H9 (cell line): Measurements from ENCODE around the gene ABCB7. TPM values are rescaled to one million over a fixed set of nuclear protein-coding genes. Genes with fewer than 3 reads are reported as not detected.
"Not testable (repeated sequence)": the region's sequence is repeated elsewhere in the genome, so short reads cannot be mapped to it uniquely, and the experiment has no call there.

Experiments used
- DNase-seq: peaks from one replicate; pipeline ENCODE4 v3.0.0-alpha.2; 2017
- H2AFZ ChIP-seq: one replicate; pipeline ENCODE4 v1.6.1; 2013; ENCODE audit warnings: mild to moderate bottlenecking, low read length, control low read depth, moderate library complexity
- H2AK5ac ChIP-seq: 2 replicates; pipeline ENCODE4 v1.6.1; 2013; ENCODE audit warnings: low read length, control low read depth, mixed read lengths; ENCODE audit not compliant: insufficient read length
- H2BK120ac ChIP-seq: one replicate; pipeline ENCODE4 v1.6.1; 2013; ENCODE audit warnings: low read depth, mild to moderate bottlenecking, low read length, control low read depth, inconsistent platforms; ENCODE audit not compliant: poor library complexity, severe bottlenecking
- H2BK12ac ChIP-seq: 2 replicates; pipeline ENCODE4 v1.6.1; 2013; ENCODE audit warnings: low read length, control low read depth, mixed read lengths, low read depth; ENCODE audit not compliant: insufficient read length
- H2BK15ac ChIP-seq: 2 replicates; pipeline ENCODE4 v1.6.1; 2013; ENCODE audit warnings: low read depth, low read length, control low read depth
- H2BK20ac ChIP-seq: one replicate; pipeline ENCODE4 v1.6.1; 2013; ENCODE audit warnings: low read depth, mild to moderate bottlenecking, low read length, control low read depth, inconsistent platforms; ENCODE audit not compliant: poor library complexity, severe bottlenecking
- H2BK5ac ChIP-seq: 2 replicates; pipeline ENCODE4 v1.6.1; 2013; ENCODE audit warnings: low read length, control low read depth, mixed read lengths; ENCODE audit not compliant: insufficient read length
- H3K14ac ChIP-seq: 2 replicates; pipeline ENCODE4 v1.6.1; 2013; ENCODE audit warnings: low read length, control low read depth; ENCODE audit not compliant: insufficient read depth
- H3K18ac ChIP-seq: 2 replicates; pipeline ENCODE4 v1.6.1; 2013; ENCODE audit warnings: low read depth, mild to moderate bottlenecking, mixed read lengths, low read length, control low read depth; ENCODE audit not compliant: insufficient read length
- H3K23ac ChIP-seq: 2 replicates; pipeline ENCODE4 v1.6.1; 2013; ENCODE audit warnings: low read length, control low read depth, mixed read lengths, low read depth; ENCODE audit not compliant: insufficient read length
- H3K23me2 ChIP-seq: 2 replicates; pipeline ENCODE4 v1.6.1; 2013; ENCODE audit warnings: low read depth, mild to moderate bottlenecking, mixed read lengths, low read length, control low read depth; ENCODE audit not compliant: insufficient read length, poor library complexity, severe bottlenecking
- H3K27ac ChIP-seq: 2 replicates; pipeline ENCODE4 v1.5.1; 2013; ENCODE audit warnings: low read length, control low read depth, mixed read lengths, low read depth; ENCODE audit not compliant: insufficient read length
- H3K27me3 ChIP-seq: 2 replicates; pipeline ENCODE4 v1.6.1; 2013; ENCODE audit warnings: low read length, control low read depth, inconsistent platforms; ENCODE audit not compliant: insufficient read depth
- H3K4ac ChIP-seq: 2 replicates; pipeline ENCODE4 v1.6.1; 2013; ENCODE audit warnings: low read depth, mild to moderate bottlenecking, control low read depth, inconsistent platforms, low read length, moderate library complexity
- H3K4me1 ChIP-seq: 2 replicates; pipeline ENCODE4 v1.6.1; 2013; ENCODE audit warnings: low read length, control low read depth, inconsistent platforms; ENCODE audit not compliant: insufficient read depth
- H3K4me2 ChIP-seq: 2 replicates; pipeline ENCODE4 v1.6.1; 2013; ENCODE audit warnings: low read length, control low read depth, mixed read lengths; ENCODE audit not compliant: insufficient read length, insufficient read depth
- H3K56ac ChIP-seq: 2 replicates; pipeline ENCODE4 v1.6.1; 2013; ENCODE audit warnings: low read depth, mild to moderate bottlenecking, mixed read lengths, low read length, control low read depth; ENCODE audit not compliant: insufficient read length
- H3K79me1 ChIP-seq: 2 replicates; pipeline ENCODE4 v1.6.1; 2013; ENCODE audit warnings: low read depth, mild to moderate bottlenecking, moderate library complexity, low read length, control low read depth, inconsistent platforms; ENCODE audit not compliant: insufficient read depth, poor library complexity, severe bottlenecking
- H3K79me2 ChIP-seq: 2 replicates; pipeline ENCODE4 v1.6.1; 2013; ENCODE audit warnings: low read length, control low read depth, inconsistent platforms; ENCODE audit not compliant: insufficient read depth
- H3K9ac ChIP-seq: 2 replicates; pipeline ENCODE4 v1.6.1; 2013; ENCODE audit warnings: low read length, control low read depth, mixed read lengths; ENCODE audit not compliant: insufficient read length; ENCODE audit errors: extremely low read depth
- H3K9me3 ChIP-seq: one replicate; pipeline ENCODE4 v1.6.1; 2013; ENCODE audit warnings: low read depth, low read length, inconsistent platforms; ENCODE audit not compliant: control insufficient read depth
- H3T11ph ChIP-seq: one replicate; pipeline ENCODE4 v1.6.1; 2013; ENCODE audit warnings: mild to moderate bottlenecking, low read length, control low read depth, inconsistent platforms
- H4K20me1 ChIP-seq: one replicate; pipeline ENCODE4 v1.6.1; 2013; ENCODE audit not compliant: control insufficient read depth, insufficient read length, insufficient read depth
- H4K5ac ChIP-seq: 2 replicates; pipeline ENCODE4 v1.6.1; 2013; ENCODE audit warnings: low read depth, mild to moderate bottlenecking, mixed read lengths, low read length, control low read depth; ENCODE audit not compliant: insufficient read length
- H4K8ac ChIP-seq: replicated peaks from 2 replicates; pipeline ENCODE4 v1.6.1; 2013; ENCODE audit warnings: low read length, control low read depth, mixed read lengths, low read depth; ENCODE audit not compliant: insufficient read length
- H4K91ac ChIP-seq: 2 replicates; pipeline ENCODE4 v1.6.1; 2013; ENCODE audit warnings: low read depth, mild to moderate bottlenecking, moderate library complexity, mixed read lengths, low read length, control low read depth; ENCODE audit not compliant: insufficient read length
- H3K27ac Mint-ChIP-seq, 3 experiments: 2 replicates in 2 of 3; 3 replicates in 1 of 3; pipeline ENCODE4 v1.8.0; 2020 to 2021; ENCODE audit warnings: mixed read lengths in 3 of 3, mild to moderate bottlenecking in 1 of 3, moderate library complexity in 1 of 3
- H3K27me3 Mint-ChIP-seq: 2 replicates; pipeline ENCODE4 v1.8.0; 2021; ENCODE audit warnings: low read depth, mild to moderate bottlenecking, moderate library complexity, mixed read lengths
- H3K36me3 Mint-ChIP-seq, 3 experiments: 2 replicates in 2 of 3; 3 replicates in 1 of 3; pipeline ENCODE4 v1.8.0; 2020 to 2021; ENCODE audit warnings: low read depth in 3 of 3, mixed read lengths in 3 of 3; ENCODE audit not compliant: insufficient read depth in 1 of 3
- H3K4me1 Mint-ChIP-seq, 2 experiments: 2 replicates each; pipeline ENCODE4 v1.8.0; 2020; ENCODE audit warnings: mixed read lengths in 2 of 2
- H3K4me3 Mint-ChIP-seq, 2 experiments: 2 replicates in 1 of 2; 3 replicates in 1 of 2; pipeline ENCODE4 v1.8.0; 2020 to 2021; ENCODE audit warnings: mild to moderate bottlenecking in 2 of 2, mixed read lengths in 2 of 2, moderate library complexity in 1 of 2
- H3K9me3 Mint-ChIP-seq, 2 experiments: 2 replicates in 1 of 2; 3 replicates in 1 of 2; pipeline ENCODE4 v1.8.0; 2020; ENCODE audit warnings: mild to moderate bottlenecking in 2 of 2, mixed read lengths in 2 of 2, moderate library complexity in 1 of 2
- CTCF ChIP-seq: fragments of 200-600 bp; sonication (generic); conservative IDR thresholded peaks from 3 replicates; pipeline ENCODE4 v1.8.0; 2021; ENCODE audit warnings: antibody characterized with exemption, mild to moderate bottlenecking
- WGBS: extraction: QIAGEN DNeasy Blood & Tissue Kit; methylation state at CpG from one replicate; pipeline ENCODE4 v1.1.7; 2013; ENCODE audit warnings: missing lambda C conversion rate, low lambda C conversion rate, mixed read lengths; ENCODE audit not compliant: insufficient read length; ENCODE audit errors: extremely low coverage; 5-methylcytosine and 5-hydroxymethylcytosine counted together
- long read RNA-seq: library from polyadenylated mRNA; unstranded; transcript quantifications from one replicate; pipeline ENCODE4 v2.0.0, GENCODE V29; 2020
- total RNA-seq: library from RNA; stranded (reverse); gene quantifications from 2 replicates; pipeline ENCODE4 v1.2.1, GENCODE V29; 2021

ABCB7 gene
- 40.4 and 40.8 TPM in 2 replicates for total RNA-seq
- long read RNA-seq, full-length matches to known transcripts = 198 of 221 reads
- long read RNA-seq, partial matches to known transcripts = 7 of 221 reads
- long read RNA-seq, other reads (novel, unspliced or antisense) = 16 of 221 reads

DNA sequence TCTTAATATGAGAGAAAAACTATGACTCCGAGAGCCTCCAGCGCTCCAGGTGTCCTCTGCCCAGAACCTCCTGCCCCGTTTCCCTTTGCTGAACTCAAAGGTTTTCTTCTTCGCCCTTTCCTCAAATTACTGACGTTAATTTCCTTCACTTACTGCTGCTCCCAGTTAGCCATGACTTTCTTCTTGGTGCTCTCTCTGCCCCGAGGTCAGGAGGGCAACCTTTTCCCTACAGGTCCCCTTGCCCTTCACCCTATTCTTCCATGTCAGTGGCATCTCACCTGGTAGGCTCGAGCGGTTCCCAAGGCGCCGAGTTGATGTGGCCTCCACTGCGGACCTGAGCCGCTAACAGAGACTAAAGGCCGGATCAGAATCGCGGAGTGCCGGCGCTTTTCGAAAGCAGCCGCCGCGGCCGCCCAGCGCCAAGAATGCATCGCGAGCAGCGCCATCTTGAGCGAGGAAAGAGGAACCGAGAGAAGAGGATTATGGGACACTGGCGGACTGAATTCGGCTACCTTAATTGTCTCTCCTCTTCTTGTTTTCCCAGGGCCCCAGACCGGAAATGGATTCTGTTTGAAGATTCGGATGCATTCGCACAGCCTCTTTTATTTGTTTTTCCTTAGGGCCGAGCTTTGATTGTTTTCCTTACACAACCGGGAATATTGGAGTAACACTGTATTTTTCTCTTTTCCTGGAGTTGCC, at the start of gene ABCB7:
ABCB7 (minus strand) TSS at position 457 of the 699 bp plus-strand sequence; CDS start at position 446, 11 bp downstream.
- H2BK15ac ChIP-seq = no peak within 1 kb of the TSS
- no peaks in the 10 kb centered on the region for H4K20me1 ChIP-seq
- H3K36me3 Mint-ChIP-seq = peaks cover 0 to 8% (median 4%) of the 10 kb centered on the region in 3 experiments; a peak in 2 of 7 replicates
- H2BK5ac ChIP-seq = no peak within 1 kb of the TSS
- H3K9me3 Mint-ChIP-seq = peaks cover 44 to 65% of the 10 kb centered on the region in 2 experiments
- H2BK12ac ChIP-seq = no peak within 1 kb of the TSS
- peaks cover 1% of the 10 kb centered on the region; the same call in 1 of the 2 replicates for H3K27me3 Mint-ChIP-seq
- H3K4me2 ChIP-seq = peak within 1 kb of the TSS; percentile 58
- no peak within 1 kb of the TSS for H2AK5ac ChIP-seq
- no peak within 1 kb of the TSS for H2AFZ ChIP-seq
- H3K9ac ChIP-seq = peak within 1 kb of the TSS; percentile 87
- H3K56ac ChIP-seq = no peak within 1 kb of the TSS
- H2BK20ac ChIP-seq = no peak within 1 kb of the TSS
- DNase-seq = peak; percentile 59
- peak within 1 kb of the TSS; percentile 50 for H3K27ac ChIP-seq
- TF ChIP-seq CTCF = peak; percentile 17; the same call in 1 of the 3 replicates
- peak within 1 kb of the TSS; percentile 90 for H3K14ac ChIP-seq
- no peak within 1 kb of the TSS for H4K91ac ChIP-seq
- no peaks in the 10 kb centered on the region for H3K23me2 ChIP-seq
- no peak within 1 kb of the TSS for H3K4ac ChIP-seq
- H3K79me1 ChIP-seq = no peaks in the 10 kb centered on the region
- no peaks in the 10 kb centered on the region for H3K4me1 ChIP-seq
- H3K23ac ChIP-seq = no peak within 1 kb of the TSS
- H3K27me3 ChIP-seq = no peaks in the 10 kb centered on the region
- H2BK120ac ChIP-seq = no peak within 1 kb of the TSS
- H3K9me3 ChIP-seq = peaks cover 16% of the 10 kb centered on the region
- H3K4me3 Mint-ChIP-seq = peak within 1 kb of the TSS; percentile 83 to 85
- no CpG with 5 or more reads among the region's 35 CpGs for WGBS
- peak within 1 kb of the TSS; percentile 85 for H3K18ac ChIP-seq
- H4K8ac ChIP-seq = no peak within 1 kb of the TSS
- H3T11ph ChIP-seq = no peak within 1 kb of the TSS
- no peaks in the 10 kb centered on the region for H3K79me2 ChIP-seq
- H4K5ac ChIP-seq = no peak within 1 kb of the TSS
- H3K27ac Mint-ChIP-seq = peak within 1 kb of the TSS; percentile 69 to 98 (median 95)
- H3K4me1 Mint-ChIP-seq = peaks cover 15 to 16% of the 10 kb centered on the region in 2 experiments

- H3K27ac ChIP-seq, H3K18ac ChIP-seq, H3K4me1 Mint-ChIP-seq, H2AFZ ChIP-seq, H3K56ac ChIP-seq, H3K14ac ChIP-seq, H2BK20ac ChIP-seq, H2BK15ac ChIP-seq, H2BK12ac ChIP-seq, H3K4me2 ChIP-seq, H3K4ac ChIP-seq, H2BK5ac ChIP-seq, H3T11ph ChIP-seq, H2BK120ac ChIP-seq, H3K79me2 ChIP-seq, H3K23ac ChIP-seq, H3K27me3 ChIP-seq, H3K27ac Mint-ChIP-seq, H4K91ac ChIP-seq, H3K23me2 ChIP-seq, H3K9ac ChIP-seq, H4K5ac ChIP-seq, H2AK5ac ChIP-seq, H4K20me1 ChIP-seq, H3K27me3 Mint-ChIP-seq, H3K79me1 ChIP-seq, H4K8ac ChIP-seq, H3K4me1 ChIP-seq, DNase-seq: not testable (repeated sequence)
- H3K4me3 Mint-ChIP-seq = peak overlapping the region in 1 of 2 experiments; percentile 57; a peak in 2 of 5 replicates
- WGBS = no CpG with 5 or more reads among the region's 27 CpGs
- peaks cover 77 to 78% of the 10 kb centered on the region in 2 experiments for H3K9me3 Mint-ChIP-seq
- peaks cover 20 to 32% (median 30%) of the 10 kb centered on the region in 3 experiments for H3K36me3 Mint-ChIP-seq
- H3K9me3 ChIP-seq = peaks cover 17% of the 10 kb centered on the region
Observed at GRCh38 chrX:75188415-75189206, 32.5 kb upstream of the ABCB7 start.
